ENCODE measurements around the gene SND1.
"Not testable (repeated sequence)": the region's sequence is repeated elsewhere in the genome, so short reads cannot be mapped to it uniquely, and the experiment has no call there.

The SND1 gene

GRCh38 chr7:127900732-127901685 lies 249.0 kb downstream of the SND1 start:
- no peak overlapping the region for H3K4me3 ChIP-seq (ENCODE audit: low read depth, low read length)
- TF ChIP-seq, protein P1, sequence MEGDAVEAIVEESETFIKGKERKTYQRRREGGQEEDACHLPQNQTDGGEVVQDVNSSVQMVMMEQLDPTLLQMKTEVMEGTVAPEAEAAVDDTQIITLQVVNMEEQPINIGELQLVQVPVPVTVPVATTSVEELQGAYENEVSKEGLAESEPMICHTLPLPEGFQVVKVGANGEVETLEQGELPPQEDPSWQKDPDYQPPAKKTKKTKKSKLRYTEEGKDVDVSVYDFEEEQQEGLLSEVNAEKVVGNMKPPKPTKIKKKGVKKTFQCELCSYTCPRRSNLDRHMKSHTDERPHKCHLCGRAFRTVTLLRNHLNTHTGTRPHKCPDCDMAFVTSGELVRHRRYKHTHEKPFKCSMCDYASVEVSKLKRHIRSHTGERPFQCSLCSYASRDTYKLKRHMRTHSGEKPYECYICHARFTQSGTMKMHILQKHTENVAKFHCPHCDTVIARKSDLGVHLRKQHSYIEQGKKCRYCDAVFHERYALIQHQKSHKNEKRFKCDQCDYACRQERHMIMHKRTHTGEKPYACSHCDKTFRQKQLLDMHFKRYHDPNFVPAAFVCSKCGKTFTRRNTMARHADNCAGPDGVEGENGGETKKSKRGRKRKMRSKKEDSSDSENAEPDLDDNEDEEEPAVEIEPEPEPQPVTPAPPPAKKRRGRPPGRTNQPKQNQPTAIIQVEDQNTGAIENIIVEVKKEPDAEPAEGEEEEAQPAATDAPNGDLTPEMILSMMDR (IDR thresholded peaks at IDR 0.05; ENCODE audit: borderline replicate concordance, insufficient read depth, low read depth, low read length): no peak

- TF ChIP-seq, protein P1 (IDR thresholded peaks at IDR 0.05; ENCODE audit: borderline replicate concordance, insufficient read depth, low read depth, low read length): no peak
- no peak overlapping the region for H3K4me3 ChIP-seq (ENCODE audit: low read depth, low read length)
These were observed 250.1 kb downstream of the SND1 start for GRCh38 chr7:127901895-127902703.

- not testable (repeated sequence) for H3K4me3 ChIP-seq (ENCODE audit: low read depth, low read length)
These were observed 250.8 kb downstream of the SND1 start for GRCh38 chr7:127902753-127903152.

- TF ChIP-seq, protein P1 (IDR thresholded peaks at IDR 0.05; ENCODE audit: borderline replicate concordance, insufficient read depth, low read depth, low read length): no peak
These were observed 252.1 kb downstream of the SND1 start for GRCh38 chr7:127903892-127904669.

DNA sequence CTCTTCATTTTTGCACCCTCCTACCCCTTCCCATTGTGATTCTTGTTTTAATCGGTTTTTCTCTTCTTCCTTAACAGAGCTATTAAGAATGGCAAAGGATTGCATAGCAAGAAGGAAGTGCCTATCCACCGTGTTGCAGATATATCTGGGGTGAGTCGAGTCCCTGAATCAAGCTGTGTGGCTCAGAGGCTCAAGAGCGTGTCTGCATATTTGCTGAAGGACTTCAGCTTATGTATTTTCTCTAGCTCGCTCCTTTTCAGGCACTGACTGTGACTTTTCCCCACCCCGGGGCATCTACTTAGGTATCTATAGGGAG lies 252.6 kb downstream of the SND1 start:
- TF ChIP-seq, protein P1 (IDR thresholded peaks at IDR 0.05; ENCODE audit: borderline replicate concordance, insufficient read depth, low read depth, low read length): no peak

More at GRCh38 chr7:127903892-127904669, 252.1 kb downstream of the SND1 start:
- no peak overlapping the region for H3K4me3 ChIP-seq (ENCODE audit: low read depth, low read length)

GRCh38 chr7:127905021-127905420 lies 253.0 kb downstream of the SND1 start:
- TF ChIP-seq, protein P1 (IDR thresholded peaks at IDR 0.05; ENCODE audit: borderline replicate concordance, insufficient read depth, low read depth, low read length): no peak
- H3K4me3 ChIP-seq (ENCODE audit: low read depth, low read length): no peak overlapping the region

More for the DNA sequence above, 252.6 kb downstream of the SND1 start:
- H3K4me3 ChIP-seq (ENCODE audit: low read depth, low read length): no peak overlapping the region

Measured in GM12875 (cell line).